ENCODE measurements around the gene POU6F2. TPM values are rescaled to one million over a fixed set of nuclear protein-coding genes. Genes with fewer than 3 reads are reported as not detected.

The POU6F2 gene
- total and polyA plus RNA-seq, 4 experiments from 2014 or later, result not detected

DNA sequence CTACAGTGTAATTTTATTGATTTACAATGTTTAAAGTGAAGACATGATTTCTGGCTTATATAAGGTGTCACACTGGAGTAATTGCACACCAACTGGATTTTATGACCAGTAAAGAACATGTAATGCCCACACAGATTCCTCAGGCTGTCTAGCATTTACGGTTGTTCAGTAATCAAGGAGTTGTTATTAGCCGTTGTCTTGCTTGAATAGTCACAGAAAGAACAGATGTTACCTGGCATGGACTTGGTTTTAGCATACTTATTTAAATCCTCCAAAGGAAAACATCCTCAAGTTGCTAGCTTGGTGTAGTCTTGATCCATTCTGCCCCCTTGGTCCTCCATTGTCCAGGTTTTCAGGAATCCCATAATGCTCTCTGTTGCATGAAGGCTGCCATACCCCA, 65.8 kb downstream of the POU6F2 start:
- Histone ChIP-seq H3K4me1 (ENCODE audit: insufficient read depth, low read length) (no peaks in the 10 kb centered on the region), H3K36me3 (ENCODE audit: insufficient read depth, low read length) (no peaks in the 10 kb centered on the region), H3K4me3 (ENCODE audit: low read length in 2 of 2) (no peak overlapping the region), H3K9me3 (ENCODE audit: control insufficient read depth in 1 of 2, low read length in 2 of 2) (no peaks in the 10 kb centered on the region), H3K27ac (ENCODE audit: low read depth, low read length) (no peak overlapping the region), H3K27me3 (ENCODE audit: insufficient read depth, low read length) (no peaks in the 10 kb centered on the region)
- CTCF ChIA-PET (ENCODE audit: partially characterized antibody), result no interaction called here
- intact Hi-C loops (cut with micrococcal nuclease), result no loop called here
- Mint-ChIP-seq H3K4me3 (no peak overlapping the region), H3K9me3 (no peaks in the 10 kb centered on the region), H3K4me1 (no peaks in the 10 kb centered on the region), H3K27me3 (no peaks in the 10 kb centered on the region), H3K36me3 (no peaks in the 10 kb centered on the region), H3K27ac (no peak overlapping the region)
- DNase-seq, result no peak
- POLR2A ChIA-PET (ENCODE audit: partially characterized antibody), result no interaction called here

DNA sequence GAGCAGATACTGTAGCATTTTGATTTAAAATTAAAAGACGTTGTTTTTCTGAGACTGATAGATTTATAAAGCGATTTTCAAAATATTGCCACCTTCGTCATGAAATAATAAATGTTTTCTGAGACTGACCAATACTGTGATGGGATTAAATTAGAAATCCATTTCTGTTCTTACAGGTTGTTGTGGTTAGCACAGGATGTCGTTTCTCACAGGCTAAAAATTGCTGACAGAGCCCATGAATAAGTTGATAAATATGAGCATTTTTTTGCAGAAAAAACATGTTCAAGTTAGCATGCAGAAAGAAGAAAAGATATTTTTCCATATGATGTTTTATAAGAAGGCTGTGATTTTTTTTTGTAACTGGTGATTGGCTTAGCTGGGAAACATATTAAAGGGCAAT, 66.8 kb downstream of the POU6F2 start:
- Mint-ChIP-seq H3K4me3 (no peak overlapping the region), H3K4me1 (no peaks in the 10 kb centered on the region), H3K27ac (no peak overlapping the region), H3K9me3 (peaks cover 0 to 3% (median 0%) of the 10 kb centered on the region in 8 donors), H3K27me3 (no peaks in the 10 kb centered on the region), H3K36me3 (no peaks in the 10 kb centered on the region)
- no peak overlapping the region for H3K4me3 ChIP-seq (ENCODE audit: low read length in 2 of 2)
- H3K27me3 ChIP-seq (ENCODE audit: insufficient read depth, low read length), result no peaks in the 10 kb centered on the region
- H3K4me1 ChIP-seq (ENCODE audit: insufficient read depth, low read length), result no peaks in the 10 kb centered on the region
- no peak for DNase-seq
- ChIA-PET CTCF (ENCODE audit: partially characterized antibody) (no interaction called here), POLR2A (ENCODE audit: partially characterized antibody) (no interaction called here)
- no peaks in the 10 kb centered on the region for H3K36me3 ChIP-seq (ENCODE audit: insufficient read depth, low read length)
- H3K9me3 ChIP-seq (ENCODE audit: control insufficient read depth in 1 of 2, low read length in 2 of 2), result no peaks in the 10 kb centered on the region
- H3K27ac ChIP-seq (ENCODE audit: low read depth, low read length), result no peak overlapping the region
- intact Hi-C loops (cut with micrococcal nuclease), result no loop called here

DNA sequence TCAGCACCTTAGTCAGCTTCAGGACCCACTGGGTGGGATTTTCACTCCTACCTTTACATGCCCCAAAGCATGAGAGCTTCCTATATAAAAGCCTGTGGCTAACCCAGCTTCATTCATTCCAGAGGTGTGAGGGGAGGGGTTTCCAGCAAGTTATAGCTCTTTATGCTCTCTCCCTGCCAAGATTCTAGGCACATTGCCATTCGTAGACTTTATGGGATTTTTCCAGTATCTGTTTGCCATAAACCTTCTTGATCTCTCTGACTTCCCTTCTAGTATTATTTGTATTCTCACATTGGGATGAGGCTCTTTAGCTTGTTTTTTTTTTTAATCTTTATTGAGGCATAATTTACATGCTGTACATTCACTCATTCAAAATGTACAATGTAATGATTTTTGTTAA, 67.5 kb downstream of the POU6F2 start:
- Mint-ChIP-seq H3K27me3 (no peaks in the 10 kb centered on the region), H3K36me3 (no peaks in the 10 kb centered on the region), H3K27ac (no peak overlapping the region), H3K9me3 (peaks cover 0 to 3% (median 0%) of the 10 kb centered on the region in 8 donors), H3K4me3 (no peak overlapping the region), H3K4me1 (no peaks in the 10 kb centered on the region)
- ChIA-PET POLR2A (ENCODE audit: partially characterized antibody) (no interaction called here), CTCF (ENCODE audit: partially characterized antibody) (no interaction called here)
- H3K27me3 ChIP-seq (ENCODE audit: insufficient read depth, low read length), result no peaks in the 10 kb centered on the region
- intact Hi-C loops (cut with micrococcal nuclease), result no loop called here
- H3K4me3 ChIP-seq (ENCODE audit: low read length in 2 of 2), result no peak overlapping the region
- DNase-seq, result no peak
- H3K9me3 ChIP-seq (ENCODE audit: control insufficient read depth in 1 of 2, low read length in 2 of 2), result no peaks in the 10 kb centered on the region
- H3K4me1 ChIP-seq (ENCODE audit: insufficient read depth, low read length), result no peaks in the 10 kb centered on the region
- no peaks in the 10 kb centered on the region for H3K36me3 ChIP-seq (ENCODE audit: insufficient read depth, low read length)
- no peak overlapping the region for H3K27ac ChIP-seq (ENCODE audit: low read depth, low read length)

DNA sequence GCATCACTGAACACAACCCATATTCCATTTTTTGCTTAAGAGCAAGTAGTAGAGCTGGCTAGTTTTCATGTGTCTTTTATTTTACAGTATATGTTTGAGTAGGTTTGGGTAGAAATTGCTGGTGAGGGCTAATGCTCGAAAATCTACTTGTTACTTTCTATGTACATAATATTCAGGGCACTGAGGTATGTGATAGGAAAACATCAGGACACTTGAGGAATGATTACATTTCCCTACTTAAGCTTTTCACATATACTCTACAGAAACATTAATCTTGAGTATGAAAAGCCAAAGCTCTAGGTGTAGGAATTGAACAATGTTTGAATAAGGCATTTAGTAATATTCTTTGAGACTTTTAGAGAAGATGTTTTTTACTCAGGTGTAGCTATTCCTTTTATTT, 73.6 kb downstream of the POU6F2 start:
- POLR2A ChIA-PET (ENCODE audit: partially characterized antibody), result no interaction called here
- intact Hi-C loops (cut with micrococcal nuclease), result no loop called here
- H3K4me1 Mint-ChIP-seq, result no peaks in the 10 kb centered on the region

DNA sequence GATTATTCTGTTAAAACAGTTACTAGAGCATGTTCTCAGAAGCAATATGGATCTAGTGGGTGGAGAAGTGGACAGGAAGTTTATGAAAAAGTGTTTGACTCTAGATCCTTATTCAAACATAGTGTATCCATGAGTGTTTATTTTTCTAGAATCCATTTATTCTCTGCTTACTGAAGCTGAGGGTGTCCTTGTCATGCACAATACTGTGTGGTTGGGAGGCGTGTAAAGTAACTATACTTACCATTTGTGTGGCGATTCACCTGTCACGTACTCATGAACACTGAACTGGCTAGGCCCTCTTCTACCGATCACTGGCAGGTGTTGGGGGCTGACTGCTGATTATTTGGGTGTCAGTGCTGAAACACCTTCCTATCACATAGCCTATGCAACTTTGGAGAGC, 74.0 kb downstream of the POU6F2 start:
- no peak for DNase-seq
- Mint-ChIP-seq H3K9me3 (peaks cover 0 to 15% (median 9%) of the 10 kb centered on the region in 8 donors), H3K27me3 (peaks cover 0 to 2% of the 10 kb centered on the region in 2 donors), H3K4me1 (no peaks in the 10 kb centered on the region), H3K4me3 (no peak overlapping the region), H3K27ac (no peak overlapping the region), H3K36me3 (no peaks in the 10 kb centered on the region)
- no peak overlapping the region for H3K4me3 ChIP-seq (ENCODE audit: low read length in 2 of 2)
- ChIA-PET CTCF (ENCODE audit: partially characterized antibody) (no interaction called here), POLR2A (ENCODE audit: partially characterized antibody) (no interaction called here)
- H3K36me3 ChIP-seq (ENCODE audit: insufficient read depth, low read length), result no peaks in the 10 kb centered on the region
- H3K4me1 ChIP-seq (ENCODE audit: insufficient read depth, low read length), result no peaks in the 10 kb centered on the region
- intact Hi-C loops (cut with micrococcal nuclease), result no loop called here
- no peaks in the 10 kb centered on the region for H3K9me3 ChIP-seq (ENCODE audit: control insufficient read depth in 1 of 2, low read length in 2 of 2)
- no peak overlapping the region for H3K27ac ChIP-seq (ENCODE audit: low read depth, low read length)
- no peaks in the 10 kb centered on the region for H3K27me3 ChIP-seq (ENCODE audit: insufficient read depth, low read length)

More for the DNA sequence above, 73.6 kb downstream of the POU6F2 start:
- no peak for DNase-seq
- Mint-ChIP-seq H3K36me3 (no peaks in the 10 kb centered on the region), H3K27ac (no peak overlapping the region), H3K9me3 (peaks cover 0 to 11% (median 5%) of the 10 kb centered on the region in 8 donors), H3K27me3 (peaks cover 0 to 2% of the 10 kb centered on the region in 2 donors), H3K4me3 (no peak overlapping the region)
- CTCF ChIA-PET (ENCODE audit: partially characterized antibody), result no interaction called here
- Histone ChIP-seq H3K36me3 (ENCODE audit: insufficient read depth, low read length) (no peaks in the 10 kb centered on the region), H3K27me3 (ENCODE audit: insufficient read depth, low read length) (no peaks in the 10 kb centered on the region), H3K9me3 (ENCODE audit: control insufficient read depth in 1 of 2, low read length in 2 of 2) (no peaks in the 10 kb centered on the region), H3K4me1 (ENCODE audit: insufficient read depth, low read length) (no peaks in the 10 kb centered on the region), H3K4me3 (ENCODE audit: low read length in 2 of 2) (no peak overlapping the region), H3K27ac (ENCODE audit: low read depth, low read length) (no peak overlapping the region)

DNA sequence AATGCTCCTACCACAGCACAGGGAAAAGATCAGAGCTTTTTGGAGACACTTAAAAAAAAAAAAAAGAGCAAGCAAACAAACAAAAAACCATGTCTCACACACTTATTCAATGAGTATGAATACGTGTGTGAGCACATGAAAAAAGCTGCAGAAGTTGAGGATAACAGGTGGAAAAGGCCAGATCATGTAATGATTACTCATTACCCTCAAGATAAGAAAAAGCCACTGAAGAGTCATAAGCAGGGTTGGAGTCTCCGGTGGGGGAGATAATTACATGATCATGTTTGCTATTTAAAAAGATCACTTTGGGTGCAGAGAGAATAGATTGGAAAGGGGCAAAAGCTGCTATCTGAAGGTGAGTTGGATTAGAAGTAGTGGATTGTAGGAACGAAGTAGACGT, 77.0 kb downstream of the POU6F2 start:
- no peak overlapping the region for H3K27ac Mint-ChIP-seq

DNA sequence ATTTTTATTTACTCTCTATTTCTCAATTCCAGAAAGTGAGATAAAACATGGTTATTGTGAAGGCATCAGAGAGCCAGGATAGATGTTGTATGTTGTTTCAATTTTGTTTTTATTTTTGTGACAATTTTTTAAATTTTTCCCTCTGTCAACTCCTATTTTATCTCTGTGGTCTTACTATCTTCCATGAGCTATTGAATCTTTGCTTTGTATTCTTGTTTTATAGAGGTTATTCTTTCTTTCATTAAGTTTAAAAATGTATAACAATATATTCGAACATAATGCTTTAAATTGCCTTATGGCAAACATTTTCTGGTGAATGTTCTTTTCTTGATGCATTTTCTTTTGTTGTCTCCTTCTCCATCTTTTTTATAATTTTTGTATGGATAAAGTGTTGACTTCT, 78.4 kb downstream of the POU6F2 start:
- DNase-seq, result no peak
- Mint-ChIP-seq H3K4me3 (no peak overlapping the region), H3K9me3 (peaks cover 0 to 27% (median 9%) of the 10 kb centered on the region in 8 donors), H3K36me3 (no peaks in the 10 kb centered on the region), H3K27ac (no peak overlapping the region), H3K4me1 (no peaks in the 10 kb centered on the region), H3K27me3 (peaks cover 1 to 2% of the 10 kb centered on the region in 2 donors)
- H3K4me1 ChIP-seq (ENCODE audit: insufficient read depth, low read length), result no peaks in the 10 kb centered on the region
- no peak overlapping the region for H3K4me3 ChIP-seq (ENCODE audit: low read length in 2 of 2)
- H3K36me3 ChIP-seq (ENCODE audit: insufficient read depth, low read length), result no peaks in the 10 kb centered on the region
- H3K9me3 ChIP-seq (ENCODE audit: control insufficient read depth in 1 of 2, low read length in 2 of 2), result no peaks in the 10 kb centered on the region
- intact Hi-C loops (cut with micrococcal nuclease), result loop anchor here (5.0 kb wide), 1 partner anchor 356 kb away; no protein-coding TSS in a partner anchor
- CTCF ChIA-PET (ENCODE audit: partially characterized antibody), result no interaction called here
- H3K27ac ChIP-seq (ENCODE audit: low read depth, low read length), result no peak overlapping the region
- H3K27me3 ChIP-seq (ENCODE audit: insufficient read depth, low read length), result no peaks in the 10 kb centered on the region
- POLR2A ChIA-PET (ENCODE audit: partially characterized antibody), result no interaction called here

More for the DNA sequence above, 77.0 kb downstream of the POU6F2 start:
- Mint-ChIP-seq H3K36me3 (no peaks in the 10 kb centered on the region), H3K4me3 (no peak overlapping the region), H3K4me1 (no peaks in the 10 kb centered on the region), H3K27me3 (peaks cover 0 to 2% of the 10 kb centered on the region in 2 donors), H3K9me3 (peaks cover 0 to 27% (median 9%) of the 10 kb centered on the region in 8 donors)
- H3K27me3 ChIP-seq (ENCODE audit: insufficient read depth, low read length), result no peaks in the 10 kb centered on the region
- POLR2A ChIA-PET (ENCODE audit: partially characterized antibody), result no interaction called here
- CTCF ChIA-PET (ENCODE audit: partially characterized antibody), result no interaction called here
- intact Hi-C loops (cut with micrococcal nuclease), result loop anchor here (5.0 kb wide), 1 partner anchor 358 kb away; no protein-coding TSS in a partner anchor
- no peak overlapping the region for H3K4me3 ChIP-seq (ENCODE audit: low read length in 2 of 2)
- no peak for DNase-seq
- no peak overlapping the region for H3K27ac ChIP-seq (ENCODE audit: low read depth, low read length)
- no peaks in the 10 kb centered on the region for H3K9me3 ChIP-seq (ENCODE audit: control insufficient read depth in 1 of 2, low read length in 2 of 2)
- no peaks in the 10 kb centered on the region for H3K36me3 ChIP-seq (ENCODE audit: insufficient read depth, low read length)
- H3K4me1 ChIP-seq (ENCODE audit: insufficient read depth, low read length), result no peaks in the 10 kb centered on the region

DNA sequence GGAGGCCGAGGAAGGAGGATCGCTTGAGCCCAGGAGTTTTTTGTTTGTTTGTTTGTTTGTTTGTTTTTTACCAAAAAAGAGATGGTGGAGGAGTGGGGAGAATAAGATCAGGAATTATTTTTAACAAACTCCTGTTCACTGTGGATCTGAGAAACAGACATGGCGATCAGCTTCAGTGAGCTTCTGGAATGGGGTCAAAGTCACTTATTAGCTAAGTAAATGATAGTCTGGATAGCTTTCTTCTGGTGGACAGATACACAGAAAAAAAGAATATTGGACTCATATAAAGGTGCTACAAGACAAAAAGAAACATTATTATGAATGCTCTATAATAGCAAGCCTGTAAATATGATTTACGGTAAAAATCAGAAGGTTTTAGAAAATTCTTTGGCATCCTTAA, 85.1 kb downstream of the POU6F2 start:
- no peak overlapping the region for H3K4me3 Mint-ChIP-seq
- no peaks in the 10 kb centered on the region for H3K9me3 ChIP-seq (ENCODE audit: control insufficient read depth in 1 of 2, low read length in 2 of 2)
- no peaks in the 10 kb centered on the region for H3K4me1 ChIP-seq (ENCODE audit: insufficient read depth, low read length)
- ChIA-PET CTCF (ENCODE audit: partially characterized antibody) (no interaction called here), POLR2A (ENCODE audit: partially characterized antibody) (no interaction called here)
- H3K36me3 ChIP-seq (ENCODE audit: insufficient read depth, low read length), result no peaks in the 10 kb centered on the region
- intact Hi-C loops (cut with micrococcal nuclease), result no loop called here
- H3K4me3 ChIP-seq (ENCODE audit: low read length in 2 of 2), result no peak overlapping the region
- peaks cover 0 to 1% of the 10 kb centered on the region in 2 donors for H3K27me3 Mint-ChIP-seq
- H3K27ac Mint-ChIP-seq, result no peak overlapping the region
- peaks cover 0 to 4% (median 0%) of the 10 kb centered on the region in 8 donors for H3K9me3 Mint-ChIP-seq
- DNase-seq, result no peak
- H3K27ac ChIP-seq (ENCODE audit: low read depth, low read length), result no peak overlapping the region
- no peaks in the 10 kb centered on the region for H3K27me3 ChIP-seq (ENCODE audit: insufficient read depth, low read length)
- H3K4me1 Mint-ChIP-seq, result no peaks in the 10 kb centered on the region
- no peaks in the 10 kb centered on the region for H3K36me3 Mint-ChIP-seq

All from CD4-positive, alpha-beta memory T cell (primary cell).